HG03060 (cell line): ENCODE results near the gene ELK4.

Source experiments
- ATAC-seq: cut with Tn5 transposase; IDR thresholded peaks from one replicate; pipeline ENCODE4 v1.9.1; 2021; ENCODE audit warnings: low read depth, moderate number of reproducible peaks; ENCODE audit not compliant: unreplicated experiment

The ELK4 gene

GRCh38 chr1:205597691-205598314 is 34.0 kb downstream of the ELK4 start:
- no peak for ATAC-seq

DNA sequence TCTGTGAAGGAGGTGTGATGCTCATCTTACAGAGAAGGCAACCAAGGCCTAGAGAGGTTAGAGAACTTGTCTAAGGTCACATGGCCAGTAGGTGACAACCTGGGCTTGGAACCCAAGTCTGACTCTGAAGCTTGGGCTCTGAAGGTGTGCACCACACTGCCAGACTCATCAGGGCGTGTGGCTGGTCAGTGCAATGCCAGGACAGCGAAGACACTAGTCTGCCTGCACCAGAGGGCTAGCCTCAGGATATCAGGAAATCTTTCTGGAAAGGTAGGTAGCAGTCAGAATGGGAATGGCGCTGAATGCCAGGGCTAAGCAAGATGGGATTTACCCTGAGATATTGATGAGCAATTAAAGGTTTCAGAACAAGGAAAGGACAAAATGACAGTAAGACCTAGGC is 34.9 kb downstream of the ELK4 start:
- ATAC-seq = no peak

GRCh38 chr1:205595861-205596260 is 36.0 kb downstream of the ELK4 start:
- ATAC-seq = no peak

DNA sequence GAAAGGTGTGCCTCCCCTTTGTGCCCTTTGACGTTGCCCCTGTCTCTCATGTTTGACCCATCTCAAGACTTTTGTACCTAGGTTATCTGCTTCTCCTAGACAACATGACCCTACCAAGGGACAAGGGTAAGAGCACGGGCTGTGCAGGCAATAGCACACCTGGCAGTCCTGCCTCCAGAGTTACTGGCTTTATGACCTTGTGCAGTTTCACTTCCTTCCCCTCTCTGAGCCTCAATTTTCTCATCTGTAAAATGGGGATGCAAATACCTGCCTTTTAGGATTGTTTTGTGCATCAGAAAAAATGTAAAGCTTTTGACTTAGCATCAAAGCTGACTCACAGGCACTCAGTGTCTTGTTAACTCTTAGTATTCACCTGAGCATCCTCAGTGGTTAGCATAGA is 36.4 kb downstream of the ELK4 start:
- no peak for ATAC-seq

GRCh38 chr1:205594846-205595245 is 37.0 kb downstream of the ELK4 start:
- ATAC-seq = no peak

- no peak for ATAC-seq
These were observed 37.8 kb downstream of the ELK4 start for GRCh38 chr1:205593967-205594366.

DNA sequence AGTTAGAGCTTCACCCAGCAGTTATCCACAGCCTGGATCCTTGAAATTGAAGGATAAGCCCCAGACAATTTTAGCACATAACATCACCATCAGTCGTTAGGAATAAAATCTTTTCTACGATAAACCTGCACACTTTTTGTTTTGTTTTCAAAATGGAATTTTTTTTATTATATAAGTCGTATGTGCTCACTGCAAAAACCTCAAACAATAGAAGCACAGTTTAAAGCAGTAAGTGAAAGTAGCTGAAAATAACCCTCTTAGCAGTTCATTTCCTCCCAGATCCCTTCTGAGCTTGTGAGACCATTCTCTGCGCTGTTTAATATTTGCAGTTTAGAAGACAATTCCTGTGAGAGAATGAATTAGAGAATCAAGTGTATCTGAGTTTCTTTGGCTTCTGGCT is 38.3 kb downstream of the ELK4 start:
- ATAC-seq = no peak

DNA sequence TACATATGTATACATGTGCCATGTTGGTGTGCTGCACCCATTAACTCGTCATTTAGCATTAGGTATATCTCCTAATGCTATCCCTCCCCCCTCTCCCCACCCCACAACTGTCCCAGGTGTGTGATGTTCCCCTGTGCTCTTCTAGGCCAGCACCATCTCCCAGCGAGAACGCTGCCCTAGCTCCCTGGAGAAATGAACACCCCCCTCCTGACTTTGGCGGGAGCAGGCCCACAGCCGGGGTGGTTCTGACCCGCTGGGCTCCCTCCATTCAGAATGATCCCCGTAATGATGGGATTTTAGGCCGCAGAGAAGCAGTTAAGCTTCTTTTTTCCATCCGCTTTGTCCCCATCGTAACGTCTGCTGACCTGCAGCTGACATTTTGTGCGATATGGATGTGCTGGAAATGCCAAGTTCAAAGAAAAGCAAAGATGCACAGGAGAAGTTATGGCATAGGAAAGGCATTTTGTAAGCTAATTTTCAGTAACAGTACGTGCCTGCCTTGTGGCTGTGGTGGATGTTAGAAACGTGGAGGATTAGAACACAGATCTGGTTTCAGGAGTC is 39.3 kb downstream of the ELK4 start:
- no peak for ATAC-seq

GRCh38 chr1:205591522-205592351 is 40.1 kb downstream of the ELK4 start:
- ATAC-seq = no peak

GRCh38 chr1:205590777-205591513 is 40.9 kb downstream of the ELK4 start:
- ATAC-seq = no peak

DNA sequence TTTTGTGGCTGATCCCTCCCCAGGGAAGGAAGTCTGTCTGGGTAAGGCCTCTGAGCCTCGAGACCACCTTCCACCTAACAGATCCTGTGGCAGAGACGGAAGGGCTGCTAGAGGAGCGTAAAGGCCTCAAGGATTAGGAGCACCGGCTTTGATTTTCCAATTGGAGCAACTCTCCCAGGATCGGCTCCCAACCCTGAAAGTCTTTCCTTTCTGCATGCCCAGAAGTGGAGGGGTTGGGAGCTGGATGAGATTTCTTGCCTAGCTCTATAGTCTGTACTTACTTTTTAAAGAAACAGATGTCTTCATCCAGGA is 41.4 kb downstream of the ELK4 start:
- ATAC-seq = no peak

GRCh38 chr1:205589618-205590456 is 42.0 kb downstream of the ELK4 start:
- ATAC-seq = no peak

- ATAC-seq = no peak
These were observed 42.8 kb downstream of the ELK4 start for GRCh38 chr1:205589046-205589445.

DNA sequence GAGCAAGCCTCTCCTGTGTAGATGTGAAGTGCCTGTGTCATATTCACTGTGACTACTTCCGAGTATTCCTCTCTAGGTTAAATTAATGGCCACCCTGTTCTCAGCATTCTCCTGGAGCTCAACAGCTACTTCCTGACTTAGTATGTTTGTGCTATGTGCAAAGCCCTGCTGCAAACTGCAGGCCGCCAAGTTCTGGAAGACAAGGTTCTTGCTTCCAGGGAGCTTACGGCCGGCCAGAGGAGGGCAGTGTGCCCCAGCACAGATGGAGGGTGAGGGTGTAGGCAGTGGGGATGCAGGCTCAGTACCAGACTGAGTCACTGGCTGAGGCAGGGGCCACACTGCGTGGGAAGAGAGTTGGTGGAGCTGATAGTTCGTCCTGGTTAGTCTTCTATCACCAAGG is 43.2 kb downstream of the ELK4 start:
- ATAC-seq = no peak

- no peak for ATAC-seq
These were observed 44.2 kb downstream of the ELK4 start for GRCh38 chr1:205587581-205587980.

- ATAC-seq = no peak
These were observed 45.7 kb downstream of the ELK4 start for GRCh38 chr1:205585835-205586785.

DNA sequence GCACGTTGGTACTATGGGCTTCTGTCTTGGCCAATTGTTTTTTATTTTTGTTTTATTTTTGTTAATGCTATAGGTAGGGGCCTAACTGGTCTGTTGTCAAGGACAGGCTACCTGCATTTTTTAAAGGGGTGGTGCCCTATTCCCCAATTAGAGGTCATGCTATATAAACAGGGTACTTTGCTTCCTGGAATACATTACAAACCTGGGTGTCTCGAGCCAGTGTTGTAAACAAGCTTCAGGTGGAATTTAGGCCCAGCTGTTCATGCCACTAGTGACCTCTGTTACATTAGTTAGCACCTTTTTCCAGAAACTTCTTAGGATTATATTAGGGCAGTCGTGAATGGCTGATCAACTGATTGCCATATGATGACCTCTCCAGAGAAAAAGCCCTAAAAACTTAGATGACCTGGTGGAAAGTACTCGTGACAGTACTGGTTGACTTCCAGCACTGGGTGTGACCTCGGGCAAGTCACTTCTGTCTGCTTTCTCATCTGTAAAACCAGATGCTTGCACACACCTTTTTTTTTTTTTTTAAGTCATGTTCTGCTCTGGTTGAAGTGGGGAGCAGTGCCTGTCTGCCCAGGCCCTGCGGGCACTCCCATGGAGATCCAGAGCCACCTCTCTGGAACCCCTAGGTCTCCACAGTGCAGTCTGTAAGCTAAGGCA is 46.5 kb downstream of the ELK4 start:
- no peak for ATAC-seq

DNA sequence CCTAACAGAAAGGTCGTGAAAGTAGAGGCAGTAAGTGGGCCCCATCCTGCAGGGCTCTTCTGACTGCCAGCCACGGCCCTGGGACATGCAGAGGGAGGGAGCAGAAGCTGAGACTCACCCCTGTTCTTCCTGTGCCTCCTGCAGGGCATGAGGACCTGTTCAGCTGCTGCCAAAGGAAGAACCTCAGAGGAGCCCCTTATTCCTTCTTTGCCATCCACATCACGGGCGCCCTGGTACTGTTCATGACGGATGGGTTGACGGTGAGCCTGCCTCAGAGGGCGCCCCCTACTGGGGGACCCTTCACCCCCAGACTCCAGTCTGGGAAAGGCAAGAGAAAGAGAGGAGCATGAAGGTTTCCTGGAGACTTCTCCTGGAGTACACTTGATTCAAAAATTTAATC is 47.1 kb downstream of the ELK4 start:
- no peak for ATAC-seq
